ENCODE measurements around the gene RAB1B.
"Not testable (repeated sequence)": the region's sequence is repeated elsewhere in the genome, so short reads cannot be mapped to it uniquely, and the experiment has no call there.

Gene RAB1B

DNA sequence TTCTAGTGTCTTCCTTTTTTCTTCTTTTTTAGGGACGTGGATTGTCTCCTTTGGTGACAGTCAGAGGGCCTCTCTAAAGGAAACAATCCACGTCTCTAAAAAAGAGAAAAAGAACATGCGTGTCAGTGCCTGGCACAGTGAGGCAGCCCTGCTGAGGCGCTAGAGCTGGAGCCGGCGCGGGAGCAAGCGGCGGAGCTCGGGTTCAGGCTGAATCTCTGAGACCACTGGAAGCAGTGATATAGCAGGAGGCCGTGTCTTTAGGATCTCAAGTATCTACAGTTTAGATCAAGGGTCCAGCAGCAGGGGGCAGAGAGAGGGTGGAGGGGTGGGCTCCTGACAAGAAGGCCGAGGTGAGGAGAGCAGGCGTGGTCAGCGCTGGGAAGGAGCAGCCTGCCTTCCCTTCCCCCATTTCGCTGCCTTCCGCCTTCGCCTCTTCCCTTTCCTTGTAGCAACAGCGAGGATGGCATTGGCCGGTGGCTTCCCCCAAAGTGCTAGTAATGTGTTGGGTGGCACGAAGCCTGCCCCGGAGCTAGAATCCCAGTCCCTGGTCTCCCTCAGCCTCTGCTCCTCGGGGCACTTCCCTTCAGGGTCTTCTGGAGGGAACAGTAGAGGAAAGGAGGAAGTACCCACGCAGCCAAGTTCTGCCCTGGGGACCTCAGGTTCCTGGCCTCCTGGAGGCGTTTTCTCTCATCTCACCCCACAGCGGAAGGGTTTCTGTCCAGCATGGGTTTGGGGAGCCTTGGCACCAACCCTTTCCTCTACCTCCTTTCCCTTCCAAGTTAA lies 28.2 kb upstream of the RAB1B start:
- DNase-seq (ENCODE audit: low read depth): no peak

GRCh38 chr11:66240781-66241136 lies 27.7 kb upstream of the RAB1B start:
- no peak for DNase-seq (ENCODE audit: low read depth)

- no peak for DNase-seq (ENCODE audit: low read depth)
Observed at GRCh38 chr11:66242095-66242765, 26.2 kb upstream of the RAB1B start.

- no peak for DNase-seq (ENCODE audit: low read depth)
Observed at GRCh38 chr11:66243782-66244535, 24.5 kb upstream of the RAB1B start.

- no peak for DNase-seq (ENCODE audit: low read depth)
Observed at GRCh38 chr11:66247295-66247694, 21.1 kb upstream of the RAB1B start.

DNA sequence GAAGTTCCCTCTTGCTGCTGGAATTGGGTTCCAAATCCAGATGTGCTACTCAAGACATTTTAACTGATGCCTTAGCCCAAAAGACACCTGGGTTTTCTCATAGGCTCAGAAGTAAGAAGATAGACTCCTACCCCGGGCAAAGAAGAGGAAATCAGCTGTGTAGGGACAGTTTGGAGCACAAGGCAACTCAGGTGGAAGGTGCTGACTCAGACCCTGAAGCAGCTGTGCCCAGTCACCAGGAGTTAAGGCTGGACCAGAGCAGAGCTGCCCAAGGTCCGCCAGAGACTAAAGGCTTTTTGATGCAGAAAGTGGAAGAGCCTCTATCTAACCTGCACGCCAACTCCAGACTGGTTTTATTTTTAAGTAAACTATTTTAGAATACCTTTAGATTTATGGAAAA lies 20.6 kb upstream of the RAB1B start:
- DNase-seq (ENCODE audit: low read depth): no peak

- no peak for DNase-seq (ENCODE audit: low read depth)
Observed at GRCh38 chr11:66248903-66249302, 19.5 kb upstream of the RAB1B start.

DNA sequence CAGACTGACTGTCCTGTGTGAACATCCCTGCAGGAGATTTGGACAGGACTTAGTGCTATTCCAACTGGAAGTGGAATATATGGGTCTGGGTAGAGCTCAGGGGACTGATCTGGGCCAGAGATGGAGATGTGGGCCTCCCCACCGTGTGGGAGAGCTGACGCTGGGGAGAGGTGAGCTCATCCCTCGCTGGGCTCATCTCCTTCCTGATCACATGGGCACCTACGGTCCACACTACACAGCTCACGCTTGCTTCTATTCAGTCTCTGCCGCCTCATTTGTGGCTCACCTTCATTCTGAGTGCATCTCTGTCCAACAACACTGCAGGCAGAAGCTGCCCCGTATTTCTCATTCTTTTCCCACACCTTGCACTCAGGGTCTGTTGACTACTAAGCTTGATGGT lies 16.6 kb upstream of the RAB1B start:
- DNase-seq (ENCODE audit: low read depth): no peak

- not testable (repeated sequence) for DNase-seq (ENCODE audit: low read depth)
Observed at GRCh38 chr11:66253081-66253480, 15.4 kb upstream of the RAB1B start.

GRCh38 chr11:66258473-66258893 lies 10.0 kb upstream of the RAB1B start:
- DNase-seq (ENCODE audit: low read depth): no peak

DNA sequence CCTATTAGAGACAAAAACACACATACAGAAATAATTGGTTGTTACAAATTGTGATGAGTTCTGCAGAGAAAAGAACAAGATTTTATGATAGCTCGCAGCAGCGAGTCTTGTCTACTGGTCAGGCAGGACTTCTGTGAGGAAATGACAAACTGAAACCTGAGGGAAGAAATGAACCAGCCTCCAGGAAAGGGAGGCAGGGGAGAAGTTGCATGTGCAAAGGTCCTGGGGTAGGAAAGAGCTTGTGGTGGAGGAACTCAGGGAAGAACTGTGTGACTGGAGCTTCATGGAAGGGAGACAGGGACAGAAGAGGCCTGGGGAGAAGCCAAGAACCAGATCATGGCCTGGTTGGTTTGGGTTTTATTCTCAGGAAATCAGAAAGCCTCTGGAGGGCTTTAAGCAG lies 9.2 kb upstream of the RAB1B start:
- DNase-seq (ENCODE audit: low read depth): no peak

DNA sequence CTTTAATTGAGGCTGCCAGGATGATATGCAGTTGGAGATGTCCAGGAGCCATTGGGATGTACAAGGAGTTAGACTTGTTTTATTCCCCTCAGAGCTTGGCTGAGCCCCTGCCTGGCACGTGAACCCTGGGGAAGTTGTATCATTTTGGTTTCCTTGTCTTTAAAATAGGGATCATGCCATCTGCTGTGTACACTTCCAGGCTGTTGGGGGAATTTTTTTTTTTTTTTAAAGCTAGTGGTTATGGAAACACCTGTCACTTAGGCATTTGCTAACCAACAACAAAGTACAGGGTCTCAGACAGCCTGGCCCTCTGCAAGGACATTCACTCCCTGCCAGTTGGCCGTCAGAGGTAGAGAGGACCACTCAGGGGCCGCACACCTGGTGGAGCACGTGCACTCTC lies 8.5 kb upstream of the RAB1B start:
- no peak for DNase-seq (ENCODE audit: low read depth)

DNA sequence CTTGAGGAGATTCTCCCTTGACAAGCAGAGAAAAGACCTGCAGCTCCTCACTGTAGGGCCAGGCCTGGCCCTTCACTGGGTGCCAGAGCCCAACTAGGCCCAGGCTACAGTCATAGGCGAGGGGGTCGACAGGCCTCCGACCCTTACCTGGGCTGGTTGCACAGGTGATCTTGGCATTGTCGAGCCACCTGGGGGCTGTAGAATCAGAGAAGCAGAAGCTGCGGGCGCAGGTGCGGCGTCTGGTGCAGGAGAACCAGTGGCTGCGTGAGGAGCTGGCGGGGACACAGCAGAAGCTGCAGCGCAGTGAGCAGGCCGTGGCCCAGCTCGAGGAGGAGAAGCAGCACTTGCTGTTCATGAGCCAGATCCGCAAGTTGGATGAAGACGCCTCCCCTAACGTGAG lies 6.9 kb upstream of the RAB1B start:
- no peak for DNase-seq (ENCODE audit: low read depth)

- DNase-seq (ENCODE audit: low read depth): no peak
Observed at GRCh38 chr11:66262191-66262590, 6.2 kb upstream of the RAB1B start.

GRCh38 chr11:66262696-66263095 lies 5.7 kb upstream of the RAB1B start:
- DNase-seq (ENCODE audit: low read depth): no peak

DNA sequence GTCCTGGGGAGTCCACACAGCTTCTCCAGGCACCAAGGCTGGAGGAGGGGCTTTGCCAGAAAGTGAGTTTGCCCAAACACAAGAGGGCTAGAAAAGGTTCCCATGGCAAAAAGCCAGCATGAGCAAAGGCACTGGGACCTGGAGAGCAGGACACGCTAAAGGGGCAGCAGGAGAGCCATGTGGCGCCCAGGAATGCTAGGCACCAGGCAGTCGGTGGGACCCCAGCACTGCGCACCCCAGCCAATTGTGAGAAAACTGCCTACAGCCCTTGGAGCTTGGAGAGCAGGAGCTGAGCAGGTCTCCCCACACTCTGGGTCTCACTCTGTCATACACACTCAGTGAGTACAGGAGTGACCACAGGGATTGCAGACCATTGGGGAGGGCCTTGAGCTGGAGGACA lies 5.2 kb upstream of the RAB1B start:
- no peak for DNase-seq (ENCODE audit: low read depth)

GRCh38 chr11:66263785-66264184 lies 4.7 kb upstream of the RAB1B start:
- DNase-seq (ENCODE audit: low read depth): no peak

DNA sequence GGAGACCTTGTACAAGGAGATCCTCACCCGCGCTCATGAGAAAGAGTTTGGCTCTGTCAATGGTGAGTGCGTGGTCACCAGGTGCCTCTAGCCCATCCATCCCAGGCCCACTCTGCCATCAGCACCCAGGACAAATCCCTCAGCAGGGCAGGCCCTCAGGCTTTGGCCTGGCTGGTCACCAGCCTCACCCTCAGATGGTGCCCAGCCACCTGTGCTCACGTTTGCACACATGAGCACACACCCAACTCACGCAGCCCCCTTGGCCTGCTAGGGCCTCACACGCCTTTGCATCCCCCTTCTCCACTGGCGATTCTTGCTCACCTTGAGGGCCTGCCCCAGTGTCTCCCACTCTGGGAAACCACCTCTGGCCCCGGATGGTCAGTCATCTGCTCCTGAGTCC lies 4.1 kb upstream of the RAB1B start:
- no peak for DNase-seq (ENCODE audit: low read depth)

- no peak for DNase-seq (ENCODE audit: low read depth)
Observed at GRCh38 chr11:66264914-66265313, 3.5 kb upstream of the RAB1B start.

- DNase-seq (ENCODE audit: low read depth): no peak
Observed at GRCh38 chr11:66265531-66266377, 2.7 kb upstream of the RAB1B start.

DNA sequence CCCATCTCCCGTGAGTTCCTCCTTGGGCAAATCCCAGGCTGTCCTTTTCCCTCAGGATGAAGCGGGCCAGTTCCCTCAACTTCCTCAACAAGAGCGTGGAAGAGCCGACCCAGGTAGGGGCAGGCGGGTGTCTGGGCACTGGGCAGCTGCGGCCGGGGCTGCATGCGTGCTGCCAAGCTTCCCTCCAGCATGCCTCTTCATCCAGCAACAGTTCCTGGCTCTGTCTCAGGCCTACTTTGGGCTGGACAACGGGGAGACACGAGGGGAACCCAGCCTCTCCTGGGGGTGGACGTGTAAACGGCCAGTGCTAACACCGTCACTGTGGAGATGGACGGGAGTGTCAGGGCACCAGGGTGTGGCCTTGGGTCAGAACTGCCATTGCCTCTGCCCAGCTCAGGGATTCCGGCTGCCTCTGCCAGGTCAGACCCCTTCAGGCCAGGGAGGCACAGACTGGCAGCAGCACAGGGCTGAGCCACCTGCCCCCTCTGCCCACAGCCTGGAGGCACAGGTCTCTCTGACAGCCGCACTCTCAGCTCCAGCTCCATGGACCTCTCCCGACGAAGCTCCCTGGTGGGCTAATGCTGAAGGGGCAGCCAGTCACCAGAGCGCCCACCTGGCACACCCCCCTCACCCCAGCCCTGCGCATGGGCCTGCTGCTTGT lies 1.9 kb upstream of the RAB1B start:
- no peak for DNase-seq (ENCODE audit: low read depth)

DNA sequence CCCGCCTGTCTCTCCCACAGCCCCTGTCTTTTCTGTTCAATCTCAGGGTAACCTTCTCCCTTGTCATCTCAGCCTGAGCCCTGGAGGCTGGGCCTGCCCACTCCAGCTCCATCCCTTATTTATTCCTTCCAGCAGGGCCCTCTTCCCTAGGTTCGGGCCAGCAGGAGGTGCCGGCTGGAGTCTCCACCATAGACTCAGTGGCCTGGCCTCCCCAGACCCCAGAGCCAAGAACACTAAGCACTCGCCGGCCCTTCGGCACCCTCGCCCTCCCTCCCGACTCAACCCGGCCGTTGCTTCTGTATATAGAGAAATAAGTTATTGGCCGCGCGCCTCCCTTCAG lies 1.4 kb upstream of the RAB1B start:
- DNase-seq (ENCODE audit: low read depth): no peak
